GM08714 (cell line): Measurements from ENCODE around the gene GBX1.

Source experiments
- H3K4me3 ChIP-seq: fragments of 200-500 bp; sonication (Bioruptor generic); 2 replicates; pipeline ENCODE4 v1.5.1; 2014; ENCODE audit warnings: mild to moderate bottlenecking, low read length, inconsistent platforms
- ZNF274 ChIP-seq: IDR thresholded peaks from 2 replicates; pipeline ENCODE4 v1.6.1; 2012; ENCODE audit warnings: mild to moderate bottlenecking, low read depth, low read length

GBX1 gene

DNA sequence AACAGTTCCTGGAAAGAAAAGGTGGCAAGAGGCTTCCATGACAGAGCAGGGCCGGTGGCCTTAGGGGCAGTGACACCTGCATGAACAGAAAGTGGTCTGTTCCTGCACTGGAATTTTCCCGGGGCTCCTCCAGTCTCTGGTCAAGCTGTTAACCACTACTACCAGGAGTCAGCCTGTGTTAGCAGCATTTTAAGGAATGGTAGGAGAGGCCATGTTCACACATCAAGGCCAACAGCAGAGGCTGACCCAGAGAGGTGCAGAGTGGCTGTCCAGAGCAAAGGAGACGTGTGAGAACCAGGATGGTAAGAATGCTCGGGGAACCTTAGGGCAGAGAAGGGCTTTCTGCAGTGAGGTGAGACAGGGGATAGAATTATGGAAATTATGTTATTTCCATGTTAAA, 34.3 kb upstream of the GBX1 start:
- H3K4me3 ChIP-seq: no peak overlapping the region
- no peak for TF ChIP-seq ZNF274

DNA sequence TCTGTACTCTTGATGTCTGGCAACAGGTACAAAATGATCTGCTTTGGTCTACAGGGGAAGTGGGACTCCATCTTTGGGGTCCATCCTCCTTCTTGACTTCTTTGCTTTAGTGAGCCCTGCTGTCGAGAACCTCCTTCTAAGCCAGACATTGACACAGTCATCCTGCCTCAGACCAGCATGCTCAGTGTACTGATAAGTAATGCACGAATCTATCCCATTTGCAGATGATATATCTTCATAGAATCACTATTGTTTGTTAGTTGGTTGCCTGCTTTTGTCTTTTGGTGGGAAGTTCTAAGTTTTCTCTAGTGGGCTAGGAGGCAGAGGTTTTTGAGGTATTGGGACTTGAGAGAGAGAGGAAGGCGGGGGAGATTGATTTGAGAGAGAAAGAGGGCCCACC, 33.9 kb upstream of the GBX1 start:
- TF ChIP-seq ZNF274: no peak
- H3K4me3 ChIP-seq: no peak overlapping the region

DNA sequence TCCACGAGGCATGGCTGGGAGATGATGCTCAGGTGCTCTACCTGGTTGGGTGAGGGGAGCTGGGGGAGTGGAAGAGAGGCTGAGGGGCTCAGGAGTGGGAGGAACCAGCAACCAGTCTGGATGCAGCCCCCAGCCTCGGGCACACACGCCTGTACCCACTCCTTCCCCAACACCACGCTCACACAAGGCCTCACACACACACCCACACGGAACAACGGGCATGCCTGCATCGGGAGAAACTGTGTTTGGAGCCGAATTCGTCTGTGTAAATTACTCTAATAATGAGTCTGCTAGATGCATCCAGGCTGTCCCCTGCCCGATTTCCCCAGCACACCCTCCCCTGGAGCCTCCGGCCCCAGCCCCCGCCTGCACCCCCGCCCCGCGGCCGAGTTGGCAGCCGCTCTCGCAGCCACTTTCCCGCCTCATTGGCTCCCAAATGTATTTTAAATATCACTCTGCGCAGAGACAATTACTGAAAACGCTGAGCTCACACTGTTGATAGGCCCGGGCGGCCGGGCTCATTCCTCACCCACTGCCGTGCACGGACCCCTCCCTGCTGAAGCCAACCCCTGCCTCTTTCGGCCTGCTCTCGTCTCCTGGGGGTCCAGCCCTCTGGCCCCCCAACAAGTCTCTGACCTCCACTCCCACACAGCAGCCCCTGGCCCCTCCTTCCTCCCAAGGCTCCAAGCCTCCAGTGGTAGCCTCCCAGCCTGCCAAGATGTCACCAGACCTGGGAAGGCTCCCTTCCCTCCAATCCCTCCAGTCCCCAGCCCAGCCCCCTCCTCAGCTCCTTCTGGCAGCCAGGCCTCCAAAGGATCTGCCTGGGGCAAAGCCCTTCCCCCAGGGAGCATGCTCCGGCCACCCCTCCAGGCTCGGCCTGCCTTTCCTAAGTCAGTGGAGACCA, 31.7 kb upstream of the GBX1 start:
- no peak for TF ChIP-seq ZNF274
- H3K4me3 ChIP-seq: no peak overlapping the region

DNA sequence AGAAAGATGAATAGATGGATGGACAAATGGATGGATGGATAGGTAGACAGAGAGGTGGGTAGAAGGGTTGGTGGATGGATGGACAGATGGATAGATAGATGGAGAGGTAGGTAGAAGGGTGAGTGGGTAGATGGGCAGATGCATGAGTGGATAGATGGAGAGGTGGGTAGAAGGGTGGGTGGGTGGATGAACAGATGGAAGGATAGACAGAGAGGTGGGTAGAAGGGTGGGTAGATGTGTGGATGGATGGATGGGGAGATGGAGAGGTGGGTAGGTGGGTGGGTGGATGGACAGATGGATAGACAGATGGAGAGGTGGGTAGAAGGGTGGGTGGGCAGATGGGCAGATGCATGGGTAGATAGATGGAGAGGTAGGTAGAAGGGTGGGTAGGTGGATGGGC, 30.4 kb upstream of the GBX1 start:
- no peak overlapping the region for H3K4me3 ChIP-seq
- TF ChIP-seq ZNF274: no peak

DNA sequence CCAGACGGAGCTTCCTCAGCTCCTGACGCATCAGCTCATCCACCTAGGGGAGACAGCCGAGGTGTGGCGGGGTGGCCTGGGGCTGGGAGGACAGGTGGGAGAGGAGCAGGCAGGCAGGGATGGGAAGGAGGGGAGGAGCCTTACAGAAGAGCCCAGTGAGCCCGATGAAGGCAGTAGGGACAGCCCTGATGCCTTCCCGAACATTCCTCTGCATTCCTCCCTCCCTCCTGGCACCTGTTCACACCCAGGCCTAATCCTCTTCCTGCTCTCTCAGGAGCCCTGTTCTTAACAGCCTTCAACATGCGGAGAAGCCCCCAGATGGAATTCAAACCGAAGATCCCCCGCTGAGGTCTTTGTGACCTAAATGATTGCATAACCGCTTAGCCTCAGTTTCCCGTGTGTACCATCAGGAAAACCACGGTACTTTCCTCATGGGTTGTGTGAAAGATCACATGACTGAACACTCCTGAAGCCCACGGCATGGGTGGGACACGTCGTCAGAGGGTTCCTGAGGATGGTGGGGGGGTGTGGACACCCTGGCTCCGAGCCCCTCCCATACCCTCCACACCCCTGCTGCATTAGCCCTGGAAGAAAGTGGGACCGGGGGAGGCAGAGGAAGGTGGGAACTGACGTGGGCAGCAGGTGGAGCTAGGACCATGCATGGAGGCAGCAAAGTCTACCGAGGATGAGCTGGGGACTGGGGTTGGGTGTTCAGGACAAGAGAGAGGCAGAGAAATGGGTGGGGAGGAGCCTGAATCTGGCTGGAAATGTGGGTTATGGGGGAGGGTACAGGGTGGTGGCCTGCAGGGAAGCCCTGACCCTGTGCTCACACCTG, 28.3 kb upstream of the GBX1 start:
- no peak overlapping the region for H3K4me3 ChIP-seq
- TF ChIP-seq ZNF274: no peak

DNA sequence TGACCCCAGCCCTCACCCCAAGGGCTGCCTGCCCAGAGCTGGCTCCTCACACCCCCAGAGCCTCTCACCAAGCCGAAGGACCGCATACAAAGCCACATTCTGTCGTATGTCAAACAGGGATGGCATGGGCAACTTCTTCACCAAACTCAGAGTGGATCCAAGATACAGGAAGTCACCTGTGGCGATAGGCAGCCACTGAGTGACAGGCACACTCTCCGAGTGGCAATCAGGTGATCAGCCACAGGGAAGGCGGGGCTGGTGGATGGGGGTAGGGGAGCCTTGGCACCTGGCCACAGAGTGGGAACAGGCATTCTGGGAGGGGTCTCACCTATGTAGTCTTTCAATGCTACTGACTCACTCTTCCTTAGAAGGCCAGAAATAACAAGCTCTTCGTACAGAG, 26.7 kb upstream of the GBX1 start:
- no peak for TF ChIP-seq ZNF274
- H3K4me3 ChIP-seq: no peak overlapping the region

DNA sequence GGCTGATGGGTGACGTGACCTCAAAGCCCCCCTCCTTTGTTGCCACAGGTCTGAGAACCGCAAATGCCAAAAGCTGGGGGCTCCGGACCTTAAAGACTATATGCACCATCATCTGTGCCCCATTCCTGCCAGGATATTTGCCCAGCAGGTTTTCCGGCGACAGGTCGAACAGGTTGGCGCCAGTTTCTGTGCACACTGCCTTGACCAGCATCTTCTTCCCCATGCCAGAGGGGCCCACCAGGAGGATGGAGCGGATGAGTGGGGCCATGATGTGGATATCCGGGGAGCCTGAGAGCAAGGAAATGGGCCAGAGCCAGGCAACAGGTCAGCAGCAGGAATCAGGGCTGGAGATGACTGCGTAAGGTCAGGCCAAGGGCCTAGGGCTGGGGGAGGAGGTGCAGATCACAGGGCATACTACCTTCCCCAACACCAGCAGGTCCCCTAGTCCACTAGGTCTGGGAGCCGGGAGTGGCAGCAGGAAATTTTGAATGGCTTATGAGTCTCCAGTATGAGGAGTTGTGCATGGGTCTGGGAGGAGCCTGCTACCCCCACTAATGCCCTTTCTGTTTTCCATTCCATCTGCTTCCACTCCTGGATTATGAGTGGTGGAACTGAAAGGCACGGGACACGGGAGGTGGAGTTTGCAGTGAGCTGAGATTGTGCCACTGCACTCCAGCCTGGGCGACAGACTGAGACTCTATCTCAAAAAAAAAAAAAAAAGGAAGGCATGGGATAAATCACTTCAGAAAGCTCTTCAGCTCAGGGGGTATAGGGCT, 25.9 kb upstream of the GBX1 start:
- no peak overlapping the region for H3K4me3 ChIP-seq
- TF ChIP-seq ZNF274: no peak

DNA sequence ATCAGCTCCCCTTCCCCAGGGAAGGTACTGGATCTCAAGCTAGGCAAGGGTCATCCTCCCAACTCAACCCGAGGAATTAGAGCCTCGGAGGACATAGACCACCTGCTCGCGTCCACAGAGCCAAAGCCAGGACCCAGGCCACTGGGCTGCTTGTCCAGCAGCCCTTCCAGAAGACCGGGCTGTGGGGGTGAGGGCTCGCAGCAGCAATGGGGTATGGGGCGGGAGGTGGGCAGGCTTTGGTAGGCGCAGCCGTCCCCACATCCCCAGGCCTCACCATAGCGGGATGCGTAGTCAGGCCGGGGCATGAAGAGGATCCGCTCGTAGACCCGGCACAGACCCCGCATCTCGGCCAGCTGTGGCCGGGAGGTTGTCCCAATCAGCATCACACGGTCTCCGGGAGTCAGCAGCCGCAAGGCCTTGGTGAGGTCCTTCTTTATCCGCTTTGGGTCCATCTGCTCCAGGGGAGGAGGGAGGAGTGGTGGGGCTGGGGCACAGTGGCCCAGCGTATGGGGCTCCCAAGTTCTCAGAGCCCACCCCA, 24.6 kb upstream of the GBX1 start:
- no peak for TF ChIP-seq ZNF274
- no peak overlapping the region for H3K4me3 ChIP-seq

DNA sequence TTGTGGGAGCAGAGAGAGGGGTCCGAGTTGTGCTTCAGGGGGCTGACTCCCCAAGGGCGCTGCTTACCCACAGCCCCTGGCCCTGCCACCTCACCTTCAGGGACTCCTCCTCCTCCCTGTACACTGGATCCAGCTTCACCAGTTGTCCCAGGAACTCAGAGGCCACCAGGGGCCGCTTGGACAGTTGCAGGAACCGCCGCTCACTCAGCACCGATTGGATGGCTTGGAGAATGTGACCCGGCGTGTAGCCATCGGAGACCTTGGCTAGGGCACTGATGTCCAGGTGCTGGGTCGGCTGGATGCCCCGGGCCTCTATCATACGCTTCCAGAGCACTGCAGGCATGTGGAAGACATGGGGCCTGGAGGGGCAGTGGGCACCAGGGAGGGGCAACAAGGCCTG, 24.1 kb upstream of the GBX1 start:
- no peak overlapping the region for H3K4me3 ChIP-seq
- no peak for TF ChIP-seq ZNF274

DNA sequence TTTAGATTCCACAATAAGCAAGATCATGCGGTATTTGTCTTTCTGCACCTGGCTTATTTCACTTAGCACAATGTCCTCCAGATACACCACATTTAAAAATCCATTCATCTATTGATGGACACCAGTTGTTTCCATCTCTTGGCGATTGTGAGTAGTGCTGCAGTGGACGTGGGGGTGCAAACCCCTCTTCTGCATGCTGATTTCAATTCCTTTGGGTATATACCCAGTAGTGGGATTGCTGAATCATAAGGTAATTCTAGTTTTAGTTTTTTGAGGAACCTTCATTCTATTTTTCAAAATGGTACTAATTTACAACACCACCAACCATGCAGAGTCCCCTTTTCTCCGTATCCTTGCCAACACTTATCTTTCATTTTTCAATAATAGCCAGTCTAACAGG, 21.5 kb upstream of the GBX1 start:
- H3K4me3 ChIP-seq: no peak overlapping the region
- TF ChIP-seq ZNF274: no peak

DNA sequence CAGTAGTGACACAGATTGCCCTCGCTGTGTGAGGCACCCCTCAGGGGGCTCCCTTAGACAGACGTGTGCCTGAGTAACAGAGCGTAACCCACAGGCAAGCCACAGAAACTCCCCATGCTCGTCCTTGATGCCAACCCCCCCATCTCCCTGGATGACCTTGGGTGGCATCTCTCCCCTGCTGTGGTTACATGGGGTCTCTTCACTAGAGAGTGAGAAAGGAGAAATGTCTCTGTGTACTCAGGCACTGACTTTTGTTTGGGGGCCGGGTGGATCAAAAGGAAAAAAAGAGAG, 20.7 kb upstream of the GBX1 start:
- no peak for TF ChIP-seq ZNF274
- H3K4me3 ChIP-seq: no peak overlapping the region

DNA sequence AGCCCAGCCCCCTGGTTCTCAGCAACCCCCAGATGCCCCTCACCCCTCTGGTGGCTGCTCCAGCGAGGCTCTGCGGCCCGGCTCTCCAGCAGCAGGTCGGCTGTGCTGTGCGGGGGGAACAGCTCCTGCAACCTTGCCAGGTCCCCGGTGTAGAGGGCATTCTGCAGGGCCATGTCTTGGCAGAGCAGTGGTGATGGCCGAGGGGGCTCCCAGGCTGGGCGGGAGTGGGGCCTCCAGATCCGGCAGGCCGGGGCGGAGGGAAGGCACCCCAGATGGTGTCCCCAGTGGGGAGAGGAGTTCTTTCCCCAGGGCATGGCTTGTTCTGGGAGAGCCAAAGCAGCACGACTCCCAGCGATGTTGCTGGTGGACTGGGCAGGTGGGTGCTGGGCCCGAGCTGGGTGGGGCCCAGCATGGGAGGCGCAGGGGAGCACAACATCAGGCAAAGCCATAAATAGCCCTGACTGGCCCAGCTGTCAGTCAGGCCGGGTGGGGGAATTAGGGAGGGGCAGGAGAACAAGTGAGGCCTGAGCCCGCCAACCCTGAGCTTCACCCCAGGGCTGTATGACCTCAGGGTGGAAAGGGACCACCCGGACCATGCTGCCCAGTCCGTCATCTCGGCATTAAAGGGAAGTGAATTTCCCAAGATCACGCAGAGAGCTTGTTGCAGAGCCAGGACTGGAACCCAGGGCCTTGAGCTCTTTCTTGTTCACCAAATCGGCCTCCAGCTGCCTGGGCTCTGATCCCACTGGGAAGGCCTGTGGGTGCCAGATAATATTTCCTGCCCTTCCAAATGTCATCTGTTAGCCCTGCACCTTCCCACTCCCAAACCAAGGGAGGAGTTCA, 20.1 kb upstream of the GBX1 start:
- no peak for TF ChIP-seq ZNF274
- H3K4me3 ChIP-seq: no peak overlapping the region

DNA sequence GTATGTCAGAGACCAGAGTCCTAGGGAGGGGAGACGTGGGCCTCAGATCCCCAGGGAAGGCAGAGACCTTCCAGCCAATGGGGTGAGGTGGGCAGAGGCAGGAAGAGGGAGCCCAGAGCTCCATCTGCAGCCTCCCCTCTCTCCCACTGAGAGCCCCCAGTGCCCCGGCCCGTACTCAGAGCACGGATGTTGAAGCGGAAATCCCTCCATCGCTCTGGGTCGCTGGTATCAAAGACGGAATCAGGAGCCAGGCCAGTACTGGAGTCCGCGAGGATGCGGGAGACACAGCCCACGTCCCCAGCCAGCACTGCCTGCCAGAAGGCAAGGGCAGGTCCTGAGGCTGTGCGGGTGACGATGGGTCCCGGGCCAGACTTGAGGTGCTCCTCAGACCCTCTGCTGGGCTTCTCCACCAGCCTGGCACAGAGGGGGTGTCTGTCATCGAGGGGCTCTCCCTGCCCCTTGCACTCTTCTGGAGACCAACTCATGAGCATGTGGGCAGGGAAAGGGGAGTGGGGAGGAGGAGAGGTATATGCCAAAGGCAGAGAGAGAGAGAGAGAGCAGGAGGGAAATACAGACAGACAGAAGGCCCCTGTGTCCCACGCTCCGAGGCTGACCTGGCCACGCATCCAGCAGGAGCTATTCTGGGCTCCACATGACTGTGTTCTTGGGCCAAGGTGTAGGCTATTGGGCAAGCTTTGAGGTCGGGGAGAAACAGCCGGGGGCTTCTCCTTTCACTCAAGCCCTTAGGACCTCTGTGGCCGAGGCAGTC, 19.3 kb upstream of the GBX1 start, which contains the start of gene ASB10:
Gene ASB10, minus strand, starts transcription at position 611 of the 769 bp plus-strand sequence. Its CDS starts 120 bp downstream, at position 491.
- no peak for TF ChIP-seq ZNF274
- H3K4me3 ChIP-seq: no peak within 1 kb of the TSS
